NCI-H2029 (cell line): ENCODE results near the gene ADGRL2.
"Not testable (repeated sequence)": the region's sequence is repeated elsewhere in the genome, so short reads cannot be mapped to it uniquely, and the experiment has no call there.

Source experiments
- DNase-seq: peaks from one replicate; lab custom pipeline; 2025; lab: John Stamatoyannopoulos, UW

Gene ADGRL2

DNA sequence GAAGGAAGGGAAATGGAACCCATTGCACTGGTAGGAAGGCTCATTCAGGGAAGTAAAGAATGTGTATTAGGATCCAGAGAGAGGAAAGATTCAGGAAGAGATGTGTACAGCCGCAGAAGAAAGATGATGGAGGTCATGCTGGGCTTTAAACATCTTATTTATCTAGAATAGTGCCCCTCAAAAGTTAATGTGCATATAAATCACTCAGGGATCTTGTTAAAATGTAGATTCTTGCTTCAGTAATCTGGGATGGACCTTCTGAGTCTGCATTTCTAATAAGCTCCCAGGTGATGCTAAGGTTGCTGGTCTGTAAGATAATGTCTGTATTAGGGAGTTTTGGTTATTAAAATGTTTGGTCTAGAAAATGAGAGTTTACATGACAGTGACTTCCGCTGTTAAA, 46.3 kb downstream of the ADGRL2 start:
- DNase-seq, result no peak

GRCh38 chr1:81848880-81849682, 48.3 kb downstream of the ADGRL2 start:
- peak; percentile 54 for DNase-seq

DNA sequence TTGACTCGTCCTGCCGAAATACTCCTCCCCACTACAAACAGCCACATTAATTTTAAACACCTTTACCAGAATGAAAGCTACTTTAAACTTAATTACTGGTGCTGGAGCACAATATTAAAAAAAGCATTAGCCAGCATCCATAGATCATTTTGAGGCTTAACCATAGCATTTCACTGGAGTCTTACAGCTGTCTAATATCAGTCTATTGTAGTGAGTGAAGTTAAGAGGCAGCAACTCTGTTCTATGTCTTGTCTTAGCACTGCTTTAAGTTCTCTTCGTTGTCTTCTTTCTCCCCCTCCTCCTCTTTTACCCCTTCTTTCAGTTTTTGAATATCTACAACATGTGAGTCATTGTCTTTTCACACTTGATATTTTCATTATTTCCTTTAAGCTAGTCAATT, 49.3 kb downstream of the ADGRL2 start:
- no peak for DNase-seq

DNA sequence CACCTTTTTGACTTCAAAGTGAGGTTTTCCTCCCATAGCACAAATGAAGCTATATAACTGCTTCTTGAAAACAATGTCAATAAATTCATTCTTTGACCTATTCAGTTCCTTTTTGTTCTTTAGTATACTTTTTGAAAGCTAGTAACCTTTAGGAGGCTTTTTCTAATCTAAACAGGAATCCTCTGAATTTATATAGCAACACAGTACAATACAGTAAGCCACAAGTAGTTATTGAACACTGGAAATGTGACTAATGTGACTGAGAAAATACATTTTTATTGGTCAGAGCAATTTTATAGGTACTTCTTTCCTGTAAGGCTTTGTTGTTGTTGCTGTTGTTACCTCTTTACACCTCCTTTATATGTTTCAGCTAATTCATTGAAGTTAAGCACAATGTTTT, 49.8 kb downstream of the ADGRL2 start:
- no peak for DNase-seq

DNA sequence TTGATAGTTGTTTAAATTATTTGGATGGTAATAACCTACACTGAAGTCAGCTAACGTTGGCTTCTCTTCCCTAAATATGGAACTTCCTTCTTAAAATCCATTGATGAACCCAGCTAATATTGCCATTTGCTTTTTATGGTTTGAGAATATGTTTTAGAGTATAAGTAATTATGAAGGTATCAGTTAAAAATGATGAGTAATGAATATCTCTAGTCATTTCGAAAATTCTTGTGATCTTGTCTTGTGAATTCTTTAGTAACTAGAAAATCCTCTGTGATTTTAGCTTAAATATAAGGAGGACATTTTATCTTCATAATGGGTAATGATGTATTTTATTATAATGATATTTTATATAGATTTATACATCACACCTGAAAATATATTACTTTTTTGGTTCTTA, 50.5 kb downstream of the ADGRL2 start:
- no peak for DNase-seq

GRCh38 chr1:81852961-81853360, 52.2 kb downstream of the ADGRL2 start:
- DNase-seq, result no peak

DNA sequence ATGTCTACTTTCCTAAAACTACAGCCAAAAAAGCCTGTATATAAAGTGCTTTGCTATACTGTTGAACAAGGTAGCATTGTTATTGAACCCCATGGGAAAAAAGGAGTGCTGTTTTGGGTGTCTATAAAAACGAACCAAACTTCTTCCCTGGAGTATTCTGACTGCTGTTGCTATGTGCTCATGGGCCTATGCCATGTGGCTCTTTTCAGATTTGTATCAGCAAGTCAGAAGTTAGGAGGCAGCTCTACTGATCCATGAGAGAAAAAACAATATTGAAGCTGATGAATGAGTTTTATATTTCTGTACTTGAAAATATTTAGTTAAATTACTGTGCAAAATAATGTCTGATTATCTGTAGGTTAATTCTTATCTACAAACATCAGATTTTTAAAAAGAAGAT, 66.5 kb downstream of the ADGRL2 start:
- no peak for DNase-seq

GRCh38 chr1:81869307-81869706, 68.6 kb downstream of the ADGRL2 start:
- DNase-seq, result no peak

GRCh38 chr1:81871091-81871490, 70.4 kb downstream of the ADGRL2 start:
- DNase-seq, result not testable (repeated sequence)

DNA sequence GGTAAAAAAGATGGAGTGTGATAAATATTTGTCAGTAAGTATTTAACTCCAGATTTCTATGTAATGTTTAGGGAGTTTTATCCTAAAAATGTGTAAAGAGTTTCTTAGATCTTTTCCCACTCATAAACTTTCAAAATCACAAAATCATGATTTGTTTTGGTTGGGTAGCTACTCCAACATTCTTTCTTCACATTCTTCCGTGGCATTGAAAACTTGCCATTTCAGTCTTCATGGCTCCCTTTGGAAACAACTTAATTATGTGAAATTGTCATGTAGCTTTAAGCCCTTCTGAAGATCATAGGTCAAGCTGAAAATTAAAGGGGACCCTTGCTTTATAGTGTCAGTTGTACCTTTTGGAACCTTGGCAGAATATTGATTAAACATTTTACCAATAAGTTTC, 73.2 kb downstream of the ADGRL2 start:
- no peak for DNase-seq

DNA sequence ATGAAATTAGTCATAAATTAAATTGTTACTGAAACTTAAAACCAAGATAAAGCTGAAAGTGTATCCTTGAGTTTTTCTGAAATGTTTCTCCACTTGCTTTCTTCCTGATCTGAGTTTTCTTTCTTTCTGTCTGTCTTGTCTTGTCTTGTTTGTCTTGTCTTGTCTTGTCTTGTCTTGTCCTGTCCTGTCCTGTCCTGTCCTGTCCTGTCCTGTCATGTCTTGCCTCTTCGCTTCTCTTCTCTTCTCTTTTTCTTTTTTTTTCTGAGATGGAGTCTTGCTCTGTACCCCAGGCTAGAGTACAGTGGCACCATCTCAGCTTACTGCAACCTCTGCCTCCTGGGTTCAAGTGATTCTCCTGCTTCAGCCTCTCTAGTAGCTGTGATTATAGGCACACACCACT, 73.7 kb downstream of the ADGRL2 start:
- DNase-seq, result no peak

- DNase-seq, result no peak
These were observed 74.2 kb downstream of the ADGRL2 start for GRCh38 chr1:81874940-81875339.

DNA sequence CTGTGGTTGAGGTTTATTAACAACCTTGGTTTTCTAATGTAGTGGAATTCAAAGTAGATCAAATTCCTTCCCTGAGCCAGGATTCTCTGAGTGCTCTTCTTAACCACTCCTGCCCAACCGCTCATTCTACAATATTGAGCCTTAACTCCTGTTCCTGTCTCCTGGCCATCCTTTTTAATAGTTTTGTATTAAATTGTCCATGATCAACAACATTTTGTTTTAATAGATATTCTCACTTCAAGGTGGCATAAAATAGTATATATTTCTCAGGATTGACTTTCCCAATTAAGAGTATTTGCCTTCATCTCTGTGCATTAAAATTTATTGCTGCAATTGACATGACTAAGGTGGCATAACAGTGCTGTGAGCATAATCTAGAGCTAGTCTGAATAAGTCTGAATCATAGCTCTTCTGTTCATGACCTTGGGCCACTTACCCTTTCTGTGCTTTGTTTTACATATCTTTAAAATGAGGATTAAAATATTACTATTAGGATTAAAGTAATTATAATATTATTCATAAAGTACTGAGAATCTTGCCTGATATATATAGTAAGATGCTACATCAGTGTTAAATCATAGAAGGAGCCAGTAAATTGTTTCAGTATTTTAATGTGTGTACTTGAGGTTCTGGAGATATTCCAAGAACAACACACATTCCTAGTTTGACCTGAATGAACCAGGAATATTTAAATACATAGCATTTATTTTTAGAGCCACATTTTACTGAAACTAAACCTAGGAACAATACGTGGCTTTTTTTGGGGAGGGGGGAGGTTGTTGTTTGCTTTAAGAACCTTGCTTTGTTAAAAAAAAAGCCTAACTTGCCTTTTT, 76.4 kb downstream of the ADGRL2 start:
- peak; percentile 2 for DNase-seq

GRCh38 chr1:81877940-81878339, 77.2 kb downstream of the ADGRL2 start:
- DNase-seq, result no peak

- DNase-seq, result no peak
These were observed 77.8 kb downstream of the ADGRL2 start for GRCh38 chr1:81878538-81878937.

DNA sequence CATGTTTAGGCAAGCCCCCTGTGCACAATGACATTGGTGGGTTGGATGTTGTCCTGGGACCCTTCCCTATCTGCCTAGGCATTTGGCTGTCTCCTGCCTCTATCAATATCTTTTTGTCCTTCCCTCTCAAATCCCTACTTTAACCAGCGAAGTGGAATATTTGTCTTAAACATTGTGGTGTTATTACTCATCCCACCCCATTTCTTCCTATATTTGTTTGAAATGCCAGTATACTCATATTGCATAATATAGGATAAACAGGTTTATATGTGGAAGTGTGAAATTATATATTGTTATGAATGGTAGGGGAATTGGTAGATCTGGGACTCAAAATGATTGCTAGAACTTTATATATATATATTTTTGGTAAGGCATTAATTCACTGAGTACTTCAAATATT, 80.0 kb downstream of the ADGRL2 start:
- DNase-seq, result no peak

DNA sequence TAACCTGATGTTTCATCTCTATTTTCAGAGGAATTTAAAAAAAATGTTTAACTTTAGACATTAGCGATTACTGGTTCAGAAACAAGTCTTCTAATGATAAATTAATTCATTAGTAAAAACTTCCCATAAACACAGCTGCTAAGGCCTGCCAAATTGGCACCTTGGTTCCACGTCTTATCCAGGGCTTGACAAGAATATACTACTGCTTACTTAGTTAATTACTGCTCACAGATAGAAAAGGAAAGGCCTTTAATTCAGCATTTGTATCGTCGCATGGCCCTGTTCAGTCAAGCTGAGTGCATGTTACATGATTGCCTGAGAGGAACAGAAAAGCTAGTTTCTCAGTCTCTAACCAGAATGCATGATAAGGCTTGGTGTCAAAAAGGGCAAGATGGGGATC, 84.6 kb downstream of the ADGRL2 start:
- DNase-seq, result no peak

GRCh38 chr1:81886292-81886691, 85.6 kb downstream of the ADGRL2 start:
- DNase-seq, result not testable (repeated sequence)

DNA sequence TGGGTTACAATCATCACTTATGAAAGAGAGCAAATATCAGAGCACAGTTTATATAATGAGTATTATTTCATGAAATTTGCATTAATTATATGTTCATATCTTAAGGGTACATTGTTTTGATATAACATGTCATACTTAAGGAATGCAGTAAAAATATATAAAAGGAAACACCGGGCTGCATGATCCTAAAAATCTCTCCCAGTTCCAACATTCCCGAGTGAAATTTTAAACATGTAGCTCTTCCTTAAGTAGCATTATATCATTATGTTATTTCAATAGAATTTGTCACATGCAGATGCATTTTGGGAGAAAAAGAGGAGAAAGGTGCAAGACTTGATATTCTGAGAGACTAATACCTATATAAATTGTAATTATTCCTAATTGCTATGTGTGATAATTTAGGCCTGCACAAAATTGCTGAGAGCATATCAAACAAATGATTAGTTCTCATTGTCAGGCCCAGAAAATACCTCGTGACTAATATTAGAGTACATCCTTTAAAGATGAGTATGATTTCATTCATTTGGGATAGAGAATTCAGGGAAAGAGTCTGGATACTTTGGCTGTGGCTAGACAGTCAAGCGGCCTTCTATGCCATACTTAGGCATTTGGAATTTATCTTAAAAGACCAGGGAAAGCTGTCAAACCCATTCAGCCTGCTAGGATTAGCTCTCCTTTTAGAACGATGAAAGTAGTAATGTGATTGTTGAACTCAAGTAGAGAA, 86.8 kb downstream of the ADGRL2 start:
- DNase-seq, result no peak

GRCh38 chr1:81889166-81889565, 88.4 kb downstream of the ADGRL2 start:
- no peak for DNase-seq

DNA sequence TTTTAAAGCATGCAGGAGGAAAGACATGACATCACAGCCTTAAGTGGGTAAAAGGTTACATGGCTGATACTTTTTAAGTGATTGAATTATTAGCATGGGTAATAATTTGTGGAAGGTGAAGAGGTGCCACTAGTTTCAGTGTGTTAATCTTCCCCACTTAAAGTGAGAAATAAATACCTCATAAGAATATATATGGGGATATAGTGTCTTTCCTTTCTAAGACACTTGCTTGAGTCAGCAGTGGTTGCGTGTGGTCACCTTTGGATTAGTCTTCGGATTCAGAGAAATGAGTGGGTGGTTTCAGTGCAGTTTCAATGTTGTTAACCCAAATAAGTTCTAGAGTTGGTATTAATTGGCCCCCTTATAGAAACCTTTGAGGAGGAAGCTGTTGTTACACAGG, 94.1 kb downstream of the ADGRL2 start:
- DNase-seq, result no peak

- no peak for DNase-seq
These were observed 98.6 kb downstream of the ADGRL2 start for GRCh38 chr1:81899214-81899821.
